ENCODE data around the gene WDR90. TPM values are rescaled to one million over a fixed set of nuclear protein-coding genes. Genes with fewer than 3 reads are reported as not detected.
A peak's percentile ranks its signal among the peaks of the same experiment; 100 is the strongest.

Gene WDR90
- total RNA-seq, 4 donors from 2014 or later, result 23.0 to 166 (median 90.2) TPM

GRCh38 chr16:667113-667779, 18.1 kb downstream of the WDR90 start:
- Histone ChIP-seq H3K36me3 (peaks cover 0 to 22% (median 5%) of the 10 kb centered on the region in 4 donors), H3K4me1 (peaks cover 9 to 20% (median 15%) of the 10 kb centered on the region in 4 donors), H3K9me3 (no peaks in the 10 kb centered on the region), H3K27me3 (no peaks in the 10 kb centered on the region), H3K4me3 (no peak overlapping the region), H3K27ac (peak overlapping the region; percentile 89 to 94 (median 90))
- TF ChIP-seq CTCF (IDR thresholded peaks at IDR 0.05) (no peak), POLR2A (IDR thresholded peaks at IDR 0.05) (no peak), EP300 (IDR thresholded peaks at IDR 0.05; ENCODE audit: low read depth) (no peak), POLR2AphosphoS5 (IDR thresholded peaks at IDR 0.05) (no peak)
- intact Hi-C loops (cut with DNase I; ENCODE audit: low total_unique reads), result no loop called here
- 74% methylated on average over 20 of the region's 22 CpGs; no CpG with 5 or more reads in 1 of the 2 donors for whole genome bisulfite sequencing, 2 donors (ENCODE audit: low coverage in 1 of 2)
- DNase-seq, result no peak
- in situ Hi-C loops (cut with MboI; ENCODE audit: low pct_ligation_motif_present in 1 of 4, low pct_unique_long_range_greater_than_20kb in 1 of 4, low sequenced_read_pairs in 3 of 4), result no loop called here

GRCh38 chr16:667780-668518, 18.8 kb downstream of the WDR90 start, which contains the start of gene RHOT2:
Gene RHOT2 (plus strand): TSS chr16:668132. CDS start chr16:668200, 68 bp downstream.
- peaks cover 0 to 26% (median 5%) of the 10 kb centered on the region in 4 donors for H3K36me3 ChIP-seq
- TF ChIP-seq POLR2AphosphoS5 (IDR thresholded peaks at IDR 0.05), result peak; percentile 71 to 89 (median 82)
- peak; percentile 57 to 94 (median 71) for TF ChIP-seq CTCF (IDR thresholded peaks at IDR 0.05)
- TF ChIP-seq POLR2A (IDR thresholded peaks at IDR 0.05), result peak; percentile 81
- TF ChIP-seq EP300 (IDR thresholded peaks at IDR 0.05; ENCODE audit: low read depth), result no peak
- peaks cover 9 to 20% (median 15%) of the 10 kb centered on the region in 4 donors for H3K4me1 ChIP-seq
- in situ Hi-C loops (cut with MboI; ENCODE audit: low pct_ligation_motif_present in 1 of 4, low pct_unique_long_range_greater_than_20kb in 1 of 4, low sequenced_read_pairs in 3 of 4), result no loop called here
- H3K27me3 ChIP-seq, result no peaks in the 10 kb centered on the region
- intact Hi-C loops (cut with DNase I; ENCODE audit: low total_unique reads), result no loop called here
- WGBS, 2 donors (ENCODE audit: low coverage in 1 of 2), result 1% methylated on average over 16 of the region's 78 CpGs; no CpG with 5 or more reads in 1 of the 2 donors
- peak within 1 kb of the TSS; percentile 80 to 99 (median 88) for H3K4me3 ChIP-seq
- peak within 1 kb of the TSS; percentile 89 to 94 (median 90) for H3K27ac ChIP-seq
- DNase-seq, result peak; percentile 96
- no peaks in the 10 kb centered on the region for H3K9me3 ChIP-seq

- peak overlapping the region; percentile 89 to 94 (median 90) for H3K27ac ChIP-seq
- 11% methylated on average over 24 of the region's 50 CpGs; no CpG with 5 or more reads in 1 of the 2 donors for WGBS, 2 donors (ENCODE audit: low coverage in 1 of 2)
- no peak for TF ChIP-seq POLR2AphosphoS5 (IDR thresholded peaks at IDR 0.05)
- TF ChIP-seq CTCF (IDR thresholded peaks at IDR 0.05), result no peak
- TF ChIP-seq EP300 (IDR thresholded peaks at IDR 0.05; ENCODE audit: low read depth), result no peak
- no peak for TF ChIP-seq POLR2A (IDR thresholded peaks at IDR 0.05)
- H3K4me3 ChIP-seq, result peak overlapping the region; percentile 80 to 99 (median 88)
- no peak for DNase-seq
- peaks cover 0 to 26% (median 5%) of the 10 kb centered on the region in 4 donors for H3K36me3 ChIP-seq
- no peaks in the 10 kb centered on the region for H3K9me3 ChIP-seq
- intact Hi-C loops (cut with DNase I; ENCODE audit: low total_unique reads), result no loop called here
- in situ Hi-C loops (cut with MboI; ENCODE audit: low pct_ligation_motif_present in 1 of 4, low pct_unique_long_range_greater_than_20kb in 1 of 4, low sequenced_read_pairs in 3 of 4), result no loop called here
- H3K27me3 ChIP-seq, result no peaks in the 10 kb centered on the region
- peaks cover 9 to 20% (median 15%) of the 10 kb centered on the region in 4 donors for H3K4me1 ChIP-seq
Measured at GRCh38 chr16:668519-669171, 19.5 kb downstream of the WDR90 start.

- no peaks in the 10 kb centered on the region for H3K9me3 ChIP-seq
- H3K36me3 ChIP-seq, result peaks cover 0 to 26% (median 5%) of the 10 kb centered on the region in 4 donors
- H3K4me3 ChIP-seq, result no peak overlapping the region
- peak overlapping the region in 1 of 4 donors; percentile 89 for H3K27ac ChIP-seq
- DNase-seq, result no peak
- peaks cover 9 to 25% (median 16%) of the 10 kb centered on the region in 4 donors for H3K4me1 ChIP-seq
- TF ChIP-seq POLR2A (IDR thresholded peaks at IDR 0.05) (no peak), POLR2AphosphoS5 (IDR thresholded peaks at IDR 0.05) (no peak), CTCF (IDR thresholded peaks at IDR 0.05) (no peak), EP300 (IDR thresholded peaks at IDR 0.05; ENCODE audit: low read depth) (no peak)
- WGBS, 2 donors (ENCODE audit: low coverage in 1 of 2), result 94% methylated on average over 11 of the region's 13 CpGs; no CpG with 5 or more reads in 1 of the 2 donors
- H3K27me3 ChIP-seq, result no peaks in the 10 kb centered on the region
- in situ Hi-C loops (cut with MboI; ENCODE audit: low pct_ligation_motif_present in 1 of 4, low pct_unique_long_range_greater_than_20kb in 1 of 4, low sequenced_read_pairs in 3 of 4) (no loop called here), intact Hi-C loops (cut with DNase I; ENCODE audit: low total_unique reads) (no loop called here)
Measured at GRCh38 chr16:669666-670065, 20.5 kb downstream of the WDR90 start.

Data from transverse colon (tissue), 4 donors.